Putamen (tissue), 1 donor: Measurements from ENCODE around the gene ASB15.
"Not testable (repeated sequence)": the region's sequence is repeated elsewhere in the genome, so short reads cannot be mapped to it uniquely, and the experiment has no call there.

Experiments
- DNase-seq: peaks from one replicate; pipeline ENCODE4 v3.0.0-alpha.2; 2016; ENCODE audit warnings: low spot score

ASB15 gene

DNA sequence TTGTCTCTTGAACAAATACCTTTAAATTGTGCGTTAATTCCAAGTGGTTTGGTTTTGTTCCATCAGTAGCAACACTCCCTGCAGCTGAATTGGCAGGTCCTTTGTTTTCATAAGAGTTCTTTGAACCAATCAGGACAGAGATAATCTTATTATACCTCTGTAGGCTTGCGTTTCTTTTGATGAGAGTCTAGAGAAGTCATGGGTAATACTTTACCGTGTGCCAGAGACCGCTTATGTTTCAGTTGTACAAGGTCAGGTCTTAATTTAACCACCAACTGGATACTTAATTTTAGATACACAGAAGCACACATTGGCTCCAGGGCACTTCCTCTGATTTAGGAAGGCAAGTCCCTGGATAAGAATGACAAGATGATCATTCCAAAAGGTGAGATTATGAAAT is at the start of gene ASB15:
ASB15 (plus strand) TSS at position 292 of the 400 bp plus-strand sequence. CDS start 12,682 bp downstream, outside the sequence.
- DNase-seq: no peak

DNA sequence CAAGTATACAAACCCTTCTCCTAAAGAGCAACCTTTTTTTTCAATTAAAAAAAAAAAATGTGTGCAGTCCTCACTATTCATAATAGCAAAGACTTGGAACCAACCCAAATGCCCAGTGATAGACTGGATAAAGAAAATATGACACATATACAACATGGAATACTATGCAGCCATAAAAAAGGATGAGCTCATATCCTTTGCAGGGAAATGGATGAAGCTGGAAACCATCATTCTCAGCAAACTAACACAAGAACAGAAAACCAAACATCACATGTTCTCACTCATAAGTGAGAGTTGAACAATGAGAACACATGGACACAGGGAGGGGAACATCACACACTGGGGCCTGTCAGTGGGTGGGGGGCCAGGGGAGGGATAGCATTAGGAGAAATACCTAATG is 49.5 kb upstream of the ASB15 start:
- not testable (repeated sequence) for DNase-seq

DNA sequence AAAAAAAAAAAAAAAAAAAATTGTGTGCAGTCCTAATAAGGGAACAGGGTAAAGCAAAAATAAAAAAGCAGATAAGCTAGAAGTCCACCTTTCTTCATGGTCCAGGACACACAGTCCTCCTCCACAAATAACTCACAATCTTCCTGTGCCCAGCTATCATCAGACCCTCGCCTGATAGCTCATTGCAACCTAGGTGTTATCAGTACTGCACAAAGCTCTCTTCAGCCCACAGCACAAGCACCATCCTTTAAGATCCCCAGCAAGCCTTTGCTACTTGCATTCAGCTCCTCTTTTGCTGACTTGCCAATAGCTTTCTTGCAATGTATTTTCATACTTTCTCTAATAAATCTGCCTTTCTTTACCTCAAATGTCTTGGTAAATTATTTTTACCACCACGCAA is 49.0 kb upstream of the ASB15 start:
- no peak for DNase-seq

DNA sequence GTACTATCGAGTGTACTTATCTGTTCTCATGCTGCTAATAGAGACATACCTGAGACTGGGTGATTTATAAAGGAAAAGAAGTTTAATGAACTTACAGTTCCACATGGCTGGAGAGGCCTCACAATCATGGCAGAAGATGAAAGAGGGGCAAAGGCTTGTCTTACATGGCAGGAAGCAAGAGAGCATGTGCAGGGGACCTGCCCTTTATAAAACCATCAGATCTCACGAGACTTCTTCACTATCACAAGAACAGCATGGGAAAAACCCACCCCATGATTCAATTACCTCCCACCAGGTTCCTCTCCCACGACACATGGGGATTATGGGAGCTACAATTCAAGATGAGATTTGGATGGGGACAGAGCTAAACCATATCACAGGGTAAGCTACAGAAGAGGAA is 48.5 kb upstream of the ASB15 start:
- DNase-seq: no peak

DNA sequence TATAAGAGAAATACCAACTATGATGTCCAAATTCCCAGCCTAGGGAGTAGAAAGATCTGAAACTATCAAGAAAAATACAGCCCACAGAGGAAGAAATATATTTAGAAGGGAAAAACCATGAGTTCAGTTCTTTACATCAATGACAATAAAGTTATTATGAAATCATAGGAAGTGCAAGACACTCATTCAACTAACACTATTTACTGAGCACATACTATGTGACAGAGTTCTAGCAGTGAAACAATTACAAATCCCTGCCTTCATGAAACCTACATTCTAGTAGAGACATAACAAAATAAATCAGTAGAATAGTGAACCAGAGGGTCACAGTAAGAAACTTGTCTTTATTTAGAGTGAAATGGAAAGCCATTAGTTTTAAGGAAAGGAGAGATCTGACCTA is 46.1 kb upstream of the ASB15 start:
- DNase-seq: no peak

DNA sequence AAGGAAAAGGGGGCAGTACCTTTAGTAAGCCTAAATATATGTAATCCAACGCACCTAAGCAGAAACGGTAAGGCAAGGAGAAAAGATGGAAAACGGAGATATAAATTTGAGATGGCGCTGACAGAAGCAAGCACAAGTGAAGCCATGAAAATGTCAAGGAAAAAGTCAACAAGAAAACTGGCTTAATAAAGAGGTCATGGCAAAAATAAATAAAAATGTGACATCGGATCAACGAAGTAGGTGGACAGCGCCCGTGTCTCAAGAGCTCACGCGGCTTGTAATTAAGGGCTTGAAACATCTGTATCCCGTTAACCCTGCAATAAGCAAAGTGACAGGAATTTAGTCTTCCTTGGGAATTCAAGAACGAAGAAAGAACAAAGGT is 44.6 kb upstream of the ASB15 start:
- DNase-seq: no peak

DNA sequence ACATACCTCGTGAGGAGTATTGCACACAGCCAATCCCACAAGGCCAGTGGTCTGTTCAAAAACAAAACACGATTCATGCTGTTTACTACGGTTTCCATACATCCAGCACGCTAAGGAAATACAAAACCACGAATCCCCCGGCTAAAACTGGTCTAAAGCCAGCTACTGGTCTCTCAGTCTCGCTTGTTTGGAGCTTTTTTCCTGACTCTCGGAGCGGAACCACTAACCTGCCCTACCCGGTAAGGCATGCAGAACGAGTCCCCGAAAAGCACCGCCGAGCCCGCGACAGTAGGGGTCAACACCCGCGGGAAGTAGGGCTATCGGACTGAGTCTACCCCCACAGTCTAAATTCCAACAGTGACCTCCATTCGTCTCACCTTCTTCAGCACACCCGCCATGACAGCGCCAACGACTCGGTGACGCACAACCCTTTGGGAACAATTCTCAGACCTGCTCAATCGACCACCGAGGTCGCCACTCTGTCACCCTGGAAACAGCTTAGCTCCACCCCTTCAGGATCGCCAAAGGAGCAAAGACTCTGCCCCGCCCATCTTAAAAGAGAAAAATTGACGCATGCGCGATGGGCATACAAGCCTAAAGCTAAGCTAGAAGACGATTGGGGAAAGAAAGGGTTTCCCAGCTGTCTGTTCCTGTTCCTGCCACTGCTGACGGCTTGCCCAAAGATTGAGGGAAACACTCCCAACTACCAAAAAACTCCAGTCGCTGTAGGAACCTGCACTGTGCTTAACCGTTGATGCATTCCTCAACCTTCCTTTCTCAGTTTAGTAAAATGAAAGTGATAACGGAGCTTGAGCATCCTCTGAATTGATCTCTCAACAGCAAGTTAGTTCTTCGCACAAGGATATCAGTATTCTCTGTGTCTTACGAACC is 44.0 kb upstream of the ASB15 start, which contains the start of gene NDUFA5:
NDUFA5 (minus strand) TSS at position 421 of the 891 bp plus-strand sequence; CDS start at position 398, 23 bp downstream.
- peak; percentile 99 for DNase-seq

DNA sequence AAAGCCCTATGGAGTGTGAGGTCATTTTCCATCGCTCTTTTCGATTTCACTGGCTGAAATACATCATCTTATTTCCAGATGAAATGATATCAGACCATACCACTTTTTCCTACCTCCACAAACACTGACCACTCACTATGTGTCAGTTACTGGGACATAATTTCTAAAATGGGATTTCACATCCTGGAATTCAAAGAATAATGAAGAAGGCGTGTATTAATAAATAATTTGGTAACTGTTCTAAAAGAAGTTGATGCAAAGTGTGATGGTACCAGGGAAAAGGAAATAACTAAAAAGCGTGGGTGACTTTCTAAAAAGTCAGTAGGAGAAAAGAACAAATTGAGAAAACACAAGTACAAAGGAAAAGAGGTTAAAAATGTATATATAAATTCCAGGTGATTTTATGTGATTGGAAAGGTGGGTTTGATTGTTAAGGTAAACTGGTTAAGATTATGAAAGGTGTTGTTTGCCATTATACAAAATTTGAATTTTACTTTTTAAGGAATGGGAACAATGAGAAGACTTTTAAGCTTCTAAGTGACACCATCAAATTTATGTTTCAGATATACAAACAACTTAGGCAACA is 43.2 kb upstream of the ASB15 start:
- DNase-seq: no peak

DNA sequence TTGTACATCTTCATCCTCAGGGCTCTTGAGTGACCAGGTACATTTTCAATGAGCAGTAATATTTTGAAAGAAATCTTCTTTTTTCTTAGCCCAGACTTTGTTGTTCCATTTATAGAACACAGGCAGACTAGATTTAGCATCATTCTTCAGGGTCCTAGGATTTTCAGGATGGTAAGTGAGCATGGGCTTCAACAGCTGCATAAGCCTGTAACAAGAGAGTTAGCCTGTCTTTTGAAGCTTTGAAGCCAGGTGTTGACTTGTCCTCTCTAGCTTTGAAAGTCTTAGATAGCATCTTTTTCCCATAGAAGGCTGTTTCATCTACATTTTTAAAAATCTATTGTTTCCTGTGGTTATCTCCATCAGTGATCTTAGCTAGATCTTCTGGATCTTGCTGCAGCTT is 39.5 kb upstream of the ASB15 start:
- no peak for DNase-seq

DNA sequence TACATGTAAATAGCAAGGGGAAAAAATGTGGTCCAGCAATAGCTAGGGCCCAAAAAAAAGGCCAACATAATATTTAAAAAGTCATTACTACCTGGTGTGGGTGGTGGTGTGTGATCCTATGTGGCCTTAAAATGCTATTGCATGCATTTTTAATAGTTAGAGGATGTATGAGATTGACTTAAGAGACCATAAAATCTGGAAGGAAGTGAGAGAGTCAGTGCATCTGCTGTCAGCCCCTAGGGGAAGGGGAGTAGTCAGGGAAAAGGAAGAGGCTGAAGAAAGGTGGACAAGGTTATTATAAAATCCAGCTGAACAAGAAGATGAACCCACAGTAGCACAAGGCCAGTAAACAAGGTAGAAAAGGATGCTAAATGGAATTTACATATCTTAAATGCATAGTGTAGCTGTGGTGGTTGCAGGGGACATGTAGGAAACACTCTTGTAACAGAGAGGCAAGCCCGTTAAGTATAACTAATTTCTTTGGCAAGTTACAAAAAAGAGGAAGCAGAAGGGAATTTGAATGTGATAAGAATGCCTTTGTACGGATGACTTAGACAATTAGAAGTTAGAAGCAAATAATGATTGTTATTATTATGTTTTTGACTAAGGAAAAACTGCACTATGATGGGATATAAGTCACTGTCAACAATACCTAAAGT is 32.1 kb upstream of the ASB15 start:
- DNase-seq: no peak

DNA sequence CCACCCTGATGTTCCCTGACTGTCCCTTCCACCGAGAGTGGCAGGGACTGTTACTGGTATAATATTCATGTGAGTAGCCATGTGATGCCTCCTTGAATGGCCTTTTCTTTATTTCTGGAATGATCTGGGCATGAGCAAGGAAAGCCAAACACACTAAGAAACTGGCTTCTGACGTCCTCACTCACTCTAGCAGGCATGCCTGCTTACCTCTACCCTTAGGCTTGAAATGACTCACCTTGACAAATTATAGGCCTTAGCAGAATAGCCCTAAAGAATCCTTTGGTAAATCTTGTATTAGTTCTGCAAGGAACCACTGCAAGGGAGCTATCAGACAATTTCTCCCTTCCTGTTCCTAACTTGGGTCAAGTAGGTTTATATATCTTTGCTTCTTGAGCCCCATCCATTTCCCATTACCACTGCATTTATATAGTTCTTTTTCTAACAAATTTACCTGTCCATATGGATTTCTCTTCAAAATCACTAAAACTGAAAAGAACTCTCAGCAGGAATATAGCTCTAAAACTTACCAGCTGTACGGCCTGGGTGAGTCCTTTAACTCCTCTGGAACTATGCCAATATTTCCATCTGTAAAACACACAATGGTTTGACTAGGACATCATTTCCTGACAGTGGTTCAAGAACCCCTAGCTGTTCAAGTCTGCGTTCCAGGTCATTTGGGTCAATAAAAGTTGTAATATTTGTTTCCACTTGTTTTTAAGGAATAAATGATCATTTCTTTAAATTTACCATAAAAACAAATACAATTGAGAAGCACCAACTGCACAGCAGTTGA is 31.0 kb upstream of the ASB15 start:
- DNase-seq: no peak

DNA sequence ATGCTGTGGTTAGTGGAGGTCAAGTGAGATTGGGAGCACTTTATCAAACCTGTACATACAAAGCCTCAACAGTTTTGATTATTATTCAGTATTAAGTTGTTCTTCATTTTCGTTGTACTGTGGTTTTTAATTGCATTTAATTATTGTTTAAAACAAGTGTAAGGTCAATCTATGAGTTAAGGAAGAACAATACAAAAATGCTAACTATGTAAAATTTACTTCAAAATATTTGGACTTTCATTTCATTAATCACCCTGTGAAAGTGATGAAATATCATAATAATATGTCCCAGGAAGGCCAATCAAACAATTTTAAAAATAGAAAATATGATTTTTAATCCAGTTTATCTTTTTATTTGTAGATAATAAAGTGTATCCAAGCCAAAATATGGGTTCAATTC is 30.4 kb upstream of the ASB15 start:
- DNase-seq: no peak

DNA sequence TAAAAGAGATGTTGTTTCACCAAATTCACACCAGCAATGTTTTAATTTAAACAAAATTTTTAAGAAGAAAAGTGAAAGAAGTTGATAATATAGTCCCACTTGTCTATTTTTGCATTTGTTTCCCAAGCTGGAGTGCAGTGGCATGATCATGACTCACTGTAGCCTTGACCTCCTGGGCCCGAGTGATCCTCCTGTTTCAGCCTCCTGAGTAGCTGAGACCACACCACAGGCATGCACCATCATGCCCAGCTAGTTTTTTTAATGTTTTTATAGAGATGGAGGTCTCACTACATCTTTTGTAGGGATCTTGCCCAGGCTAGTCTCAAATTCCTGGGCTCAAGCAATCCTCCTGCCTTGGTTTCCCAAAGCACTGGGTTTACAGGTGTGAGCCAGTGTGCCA is 29.9 kb upstream of the ASB15 start:
- no peak for DNase-seq

DNA sequence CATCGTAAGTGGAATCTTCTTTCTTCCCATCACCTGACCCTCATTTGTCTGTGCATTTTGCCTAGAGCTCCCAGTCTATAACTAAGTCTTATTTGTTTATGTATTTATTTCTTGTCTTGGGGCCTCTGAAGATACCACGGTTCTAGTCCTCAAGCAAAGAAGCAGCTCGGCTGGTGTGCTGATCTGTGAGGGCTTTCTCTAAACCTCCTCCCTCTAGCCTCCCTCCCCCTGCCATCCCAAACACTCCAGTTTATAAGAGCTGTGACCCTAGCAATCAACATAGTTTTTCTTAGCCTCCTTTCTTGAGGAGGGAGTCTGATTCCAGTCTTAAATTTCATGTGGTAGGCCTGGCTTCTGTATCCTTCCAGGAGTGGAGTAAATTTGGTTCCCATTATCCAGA is 28.3 kb upstream of the ASB15 start:
- no peak for DNase-seq

DNA sequence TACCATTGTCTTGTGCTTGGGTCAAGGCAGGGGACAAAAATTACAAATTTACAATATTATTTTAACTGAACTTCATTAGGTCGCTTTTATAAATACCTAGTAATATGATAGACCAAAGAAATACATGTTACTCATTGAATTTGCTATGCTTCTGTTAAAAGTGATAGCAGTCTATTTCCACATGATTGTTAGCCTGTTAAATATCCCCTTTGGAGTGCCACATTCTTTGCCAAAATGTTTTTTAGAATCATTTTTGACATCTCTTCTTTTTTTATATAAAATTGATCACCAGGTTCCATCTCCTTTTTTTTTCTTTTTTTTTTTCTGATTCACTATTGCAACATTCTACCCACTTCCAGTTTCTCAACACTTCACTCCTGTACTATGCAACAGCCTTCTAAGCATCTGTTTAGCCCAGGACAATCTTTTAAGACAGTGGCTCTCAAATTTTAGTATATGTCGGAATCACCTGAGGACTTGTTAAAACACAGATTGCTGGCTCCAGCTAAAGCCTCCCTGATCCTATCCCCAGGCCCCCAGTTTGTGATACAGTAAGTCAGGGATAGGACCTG is 27.6 kb upstream of the ASB15 start:
- DNase-seq: no peak

DNA sequence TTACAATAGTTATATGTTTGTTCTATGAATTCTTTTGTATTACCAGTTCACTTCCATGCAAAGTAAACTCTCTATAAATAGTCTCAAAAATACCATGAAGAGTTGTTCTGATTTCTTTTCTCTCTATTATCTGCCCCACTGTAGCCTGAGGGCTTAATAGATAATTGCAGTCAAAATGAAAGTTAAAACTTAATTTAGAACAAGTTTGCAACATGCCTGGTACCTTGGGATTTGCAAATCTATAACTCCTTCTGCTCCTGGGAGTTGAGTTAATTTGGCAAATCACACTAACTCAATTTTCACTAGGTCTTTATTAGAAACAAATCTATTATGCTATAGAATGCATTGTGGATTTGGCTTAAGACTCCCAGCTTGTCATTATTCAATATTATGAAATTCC is 22.2 kb upstream of the ASB15 start:
- no peak for DNase-seq

DNA sequence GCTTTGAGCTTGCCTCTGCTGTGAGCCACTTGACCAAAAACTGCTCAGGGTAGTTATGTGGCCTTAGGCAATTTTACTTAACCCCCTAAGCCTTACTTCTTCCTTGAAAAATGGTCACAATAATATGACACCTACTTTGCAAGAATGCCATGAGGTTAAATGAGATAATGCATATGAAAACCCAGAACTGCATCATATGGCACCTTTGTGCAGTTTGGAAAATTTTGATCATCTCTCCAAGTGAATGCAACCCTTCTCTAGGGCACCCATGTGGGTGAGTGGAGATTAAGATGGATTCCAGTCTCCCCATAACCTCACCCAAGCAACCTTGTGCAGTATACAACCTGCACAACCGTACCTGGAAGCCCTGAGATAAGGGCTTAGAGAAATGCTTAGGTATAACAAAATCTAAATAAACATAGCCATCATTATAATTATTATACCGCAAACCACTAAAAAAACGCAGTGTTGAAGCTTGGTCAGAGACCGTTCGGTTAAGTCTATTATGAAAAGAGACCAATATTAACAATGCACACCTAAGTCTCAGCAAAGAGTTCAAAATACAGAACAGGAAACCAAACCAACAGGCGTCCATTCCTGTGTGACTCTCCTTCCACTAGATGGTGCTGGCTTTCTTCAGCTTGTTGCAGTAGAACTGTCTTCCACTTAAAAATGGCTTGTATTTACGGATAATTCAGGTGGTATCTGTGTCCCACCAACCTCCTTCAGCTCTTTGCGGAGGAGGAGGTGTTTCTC is 21.0 kb upstream of the ASB15 start:
- DNase-seq: no peak

DNA sequence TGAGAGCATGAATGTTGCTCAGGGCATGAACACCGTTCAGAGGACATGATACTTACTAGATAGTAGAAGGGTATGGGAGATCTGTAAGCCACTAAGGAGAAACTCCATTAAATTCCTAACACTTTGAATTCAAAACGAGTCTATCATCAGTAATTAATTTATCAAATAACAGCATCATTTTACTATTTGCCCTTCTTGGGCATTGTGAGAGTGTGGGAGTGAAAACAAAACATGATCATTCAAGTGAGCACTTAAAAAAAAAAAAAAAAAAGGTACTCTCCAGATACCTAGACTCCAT is 20.5 kb upstream of the ASB15 start:
- no peak for DNase-seq

DNA sequence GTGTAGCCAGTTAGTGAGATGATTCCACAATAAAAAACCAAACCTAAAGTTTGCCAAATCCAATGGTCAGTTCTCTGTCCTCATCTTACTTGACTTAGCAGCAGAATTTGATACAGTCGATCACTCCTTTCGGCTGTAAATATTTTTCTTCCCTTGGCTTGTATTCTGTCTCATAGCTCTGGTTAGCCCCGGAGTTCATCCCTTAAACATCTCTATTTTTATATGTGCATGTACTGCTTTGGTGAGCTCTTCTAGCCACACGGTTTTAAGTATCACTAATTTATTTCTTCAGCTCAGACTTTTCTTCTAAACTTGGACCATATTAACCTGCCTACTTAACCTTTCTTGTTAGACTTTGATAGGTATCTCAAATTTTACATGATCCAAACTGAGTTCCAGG is 17.8 kb upstream of the ASB15 start:
- no peak for DNase-seq

DNA sequence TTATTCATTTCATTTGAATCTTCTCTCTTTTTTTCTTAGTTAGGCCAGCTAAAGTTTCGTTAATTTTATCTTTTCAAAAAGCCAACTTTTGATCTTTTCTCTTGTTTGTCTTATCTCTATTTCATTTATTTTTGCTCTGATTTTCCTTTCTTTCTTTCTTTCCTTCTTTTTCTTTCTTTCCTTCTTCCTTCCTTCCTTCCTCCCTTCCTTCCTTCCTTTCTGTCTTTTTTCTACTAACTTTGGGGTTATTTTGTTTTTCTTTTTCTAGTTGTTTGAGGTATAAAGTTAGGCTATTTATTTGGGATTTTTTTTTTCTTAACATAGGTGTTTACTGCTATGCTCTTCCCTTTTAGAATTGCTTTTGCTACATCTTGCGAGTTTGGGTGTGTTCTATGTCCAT is 13.2 kb upstream of the ASB15 start:
- DNase-seq: no peak

DNA sequence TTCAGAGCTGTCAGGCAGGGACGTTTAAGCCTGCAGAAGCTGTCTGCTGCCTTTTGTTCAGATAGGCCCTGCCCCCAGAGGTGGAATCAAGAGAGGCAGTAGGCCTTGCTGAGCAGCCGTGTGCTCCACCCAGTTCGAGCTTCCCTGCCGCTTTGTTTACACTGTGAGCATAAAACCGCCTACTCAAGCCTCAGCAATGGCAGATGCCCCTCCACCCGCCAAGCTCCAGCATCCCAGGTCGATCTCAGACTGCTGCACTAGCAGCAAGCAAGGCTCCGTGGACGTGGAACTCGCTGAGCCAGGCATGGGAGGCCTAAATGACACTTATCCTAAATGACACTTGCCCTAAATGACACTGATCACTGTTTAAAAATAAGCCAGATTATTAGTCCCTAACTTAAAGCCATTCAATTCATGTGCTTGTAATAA is 6.8 kb upstream of the ASB15 start:
- no peak for DNase-seq
